Measurements from ENCODE around the gene MICAL3. TPM values are rescaled to one million over a fixed set of nuclear protein-coding genes. Genes with fewer than 3 reads are reported as not detected.

The MICAL3 gene
- total and polyA plus RNA-seq, 2 donors from 2014 or later = 5.0 to 99.4 TPM

DNA sequence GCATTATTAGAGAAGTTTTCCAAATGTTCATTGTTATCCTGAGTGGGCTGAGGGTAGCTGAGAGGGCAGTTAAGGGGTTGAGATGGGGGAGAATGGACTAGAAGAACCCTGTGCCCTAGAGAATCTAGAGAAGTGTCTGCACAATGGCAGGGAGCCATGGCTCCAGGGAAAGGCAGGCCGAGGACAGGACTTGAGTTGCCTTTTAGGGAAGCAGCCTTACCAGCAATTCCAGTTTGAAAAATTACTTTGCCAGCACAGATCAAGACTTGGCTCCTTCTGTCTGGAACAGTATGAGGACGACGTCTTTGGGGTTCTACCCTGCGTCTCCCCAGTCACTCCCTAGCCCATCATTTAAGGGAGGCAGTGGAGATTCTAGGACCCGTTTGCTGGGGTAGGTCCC, 25.7 kb upstream of the MICAL3 start:
- H3K27ac ChIP-seq (ENCODE audit: low read depth in 2 of 2, low read length in 2 of 2) = no peak overlapping the region

GRCh38 chr22:18048441-18048898, 24.1 kb upstream of the MICAL3 start:
- Histone ChIP-seq H3K4me3 (ENCODE audit: low read length in 3 of 3) (no peak overlapping the region), H3K27me3 (ENCODE audit: control insufficient read depth, insufficient read depth, low read length) (no peaks in the 10 kb centered on the region), H3K4me1 (ENCODE audit: control insufficient read depth in 2 of 3, insufficient read depth in 2 of 3, low read depth in 1 of 3, low read length in 3 of 3) (peaks cover 0 to 2% (median 0%) of the 10 kb centered on the region in 3 donors), H3K9me3 (ENCODE audit: control insufficient read depth in 2 of 3, insufficient read depth in 1 of 3, low read length in 3 of 3) (no peaks in the 10 kb centered on the region), H3K36me3 (ENCODE audit: control insufficient read depth in 2 of 3, insufficient read depth in 3 of 3, low read length in 3 of 3) (no peaks in the 10 kb centered on the region), H3K27ac (ENCODE audit: low read depth in 2 of 2, low read length in 2 of 2) (no peak overlapping the region), H3K9ac (ENCODE audit: low read length in 3 of 3) (no peak overlapping the region)
- peak in 1 of 5 donors; percentile 71 for DNase-seq
- TF ChIP-seq CTCF (IDR thresholded peaks at IDR 0.05; ENCODE audit: borderline replicate concordance, extremely low read depth, insufficient read depth) = no peak
- intact Hi-C loops (cut with DNase I) = no loop called here
- no peak for FAIRE-seq

More for the DNA sequence above, 25.7 kb upstream of the MICAL3 start:
- no peaks in the 10 kb centered on the region for H3K9me3 ChIP-seq (ENCODE audit: control insufficient read depth in 2 of 3, insufficient read depth in 1 of 3, low read length in 3 of 3)
- no peak for TF ChIP-seq CTCF (IDR thresholded peaks at IDR 0.05; ENCODE audit: borderline replicate concordance, extremely low read depth, insufficient read depth)
- no peaks in the 10 kb centered on the region for H3K4me1 ChIP-seq (ENCODE audit: control insufficient read depth in 2 of 3, insufficient read depth in 2 of 3, low read depth in 1 of 3, low read length in 3 of 3)
- no peak overlapping the region for H3K9ac ChIP-seq (ENCODE audit: low read length in 3 of 3)
- DNase-seq (peak in 1 of 5 donors; percentile 8), FAIRE-seq (no peak)
- no peaks in the 10 kb centered on the region for H3K27me3 ChIP-seq (ENCODE audit: control insufficient read depth, insufficient read depth, low read length)
- H3K4me3 ChIP-seq (ENCODE audit: low read length in 3 of 3) = no peak overlapping the region
- H3K36me3 ChIP-seq (ENCODE audit: control insufficient read depth in 2 of 3, insufficient read depth in 3 of 3, low read length in 3 of 3) = no peaks in the 10 kb centered on the region
- intact Hi-C loops (cut with DNase I) = no loop called here

- no peak for TF ChIP-seq CTCF (IDR thresholded peaks at IDR 0.05; ENCODE audit: borderline replicate concordance, extremely low read depth, insufficient read depth)
- FAIRE-seq (no peak), DNase-seq (no peak)
- Histone ChIP-seq H3K27me3 (ENCODE audit: control insufficient read depth, insufficient read depth, low read length) (no peaks in the 10 kb centered on the region), H3K9ac (ENCODE audit: low read length in 3 of 3) (no peak overlapping the region), H3K4me3 (ENCODE audit: low read length in 3 of 3) (no peak overlapping the region), H3K27ac (ENCODE audit: low read depth in 2 of 2, low read length in 2 of 2) (no peak overlapping the region), H3K4me1 (ENCODE audit: control insufficient read depth in 2 of 3, insufficient read depth in 2 of 3, low read depth in 1 of 3, low read length in 3 of 3) (peaks cover 0 to 2% (median 0%) of the 10 kb centered on the region in 3 donors), H3K9me3 (ENCODE audit: control insufficient read depth in 2 of 3, insufficient read depth in 1 of 3, low read length in 3 of 3) (no peaks in the 10 kb centered on the region), H3K36me3 (ENCODE audit: control insufficient read depth in 2 of 3, insufficient read depth in 3 of 3, low read length in 3 of 3) (no peaks in the 10 kb centered on the region)
- intact Hi-C loops (cut with DNase I) = no loop called here
Measured at GRCh38 chr22:18048041-18048440, 23.7 kb upstream of the MICAL3 start.

GRCh38 chr22:18045794-18046193, 21.4 kb upstream of the MICAL3 start:
- no peak overlapping the region for H3K27ac ChIP-seq (ENCODE audit: low read depth in 2 of 2, low read length in 2 of 2)
- no peak overlapping the region for H3K9ac ChIP-seq (ENCODE audit: low read length in 3 of 3)
- no peaks in the 10 kb centered on the region for H3K36me3 ChIP-seq (ENCODE audit: control insufficient read depth in 2 of 3, insufficient read depth in 3 of 3, low read length in 3 of 3)
- intact Hi-C loops (cut with DNase I) = no loop called here
- FAIRE-seq (no peak), DNase-seq (no peak)
- no peaks in the 10 kb centered on the region for H3K9me3 ChIP-seq (ENCODE audit: control insufficient read depth in 2 of 3, insufficient read depth in 1 of 3, low read length in 3 of 3)
- H3K4me3 ChIP-seq (ENCODE audit: low read length in 3 of 3) = no peak overlapping the region
- H3K27me3 ChIP-seq (ENCODE audit: control insufficient read depth, insufficient read depth, low read length) = no peaks in the 10 kb centered on the region
- no peak for TF ChIP-seq CTCF (IDR thresholded peaks at IDR 0.05; ENCODE audit: borderline replicate concordance, extremely low read depth, insufficient read depth)
- peaks cover 0 to 2% (median 0%) of the 10 kb centered on the region in 3 donors for H3K4me1 ChIP-seq (ENCODE audit: control insufficient read depth in 2 of 3, insufficient read depth in 2 of 3, low read depth in 1 of 3, low read length in 3 of 3)
